HCT116 (cell line): Measurements from ENCODE around the gene ZNF618. TPM values are rescaled to one million over a fixed set of nuclear protein-coding genes. Genes with fewer than 3 reads are reported as not detected.

ENCODE experiments used
- ATAC-seq: fragments of 200-7000 bp; cut with Tn5 transposase; 2 replicates; pipeline ENCODE4 v1.9.1; 2020; ENCODE audit warnings: mild to moderate bottlenecking, moderate library complexity
- BruUV-seq: library from RNA; stranded (reverse); fragments of 400-500 nt; replicated peaks from 2 replicates; lab custom pipeline; 2021; lab: Mats Ljungman, UMichigan
- CTCF ChIA-PET: fragments of 300-600 bp; sonication (Branson Sonifier 250); formaldehyde crosslinking; loops from one replicate; lab custom pipeline; 2021; ENCODE audit warnings: antibody characterized with exemption; lab: Charles Lee
- POLR2A ChIA-PET: fragments of 300-600, 350-600 bp; sonication (Branson Sonifier 250); formaldehyde crosslinking; loops from one replicate; lab custom pipeline; 2021; ENCODE audit warnings: antibody characterized with exemption; lab: Charles Lee
- RAD21 ChIA-PET, 2 experiments: fragments of 300-600 bp; sonication (Branson Sonifier 250); formaldehyde crosslinking; loops; one replicate each; lab custom pipeline; 2023; ENCODE audit warnings: low total read pairs in 2 of 2; ENCODE audit not compliant: uncharacterized antibody in 2 of 2, unreplicated experiment in 2 of 2, low non-redundant PET in 1 of 2; lab: Charles Lee
- DNase-seq: peaks from one replicate; pipeline ENCODE4 v3.0.0-alpha.2; 2010; ENCODE audit warnings: low read depth, low spot score
- H2AFZ ChIP-seq: fragments of 200-600 bp; shearing (Covaris generic), sonication (generic); 2 replicates; pipeline ENCODE4 v1.6.1; 2017; ENCODE audit warnings: low read depth, mixed run types, mixed read lengths, antibody characterized with exemption, low read length; ENCODE audit not compliant: poor library complexity, severe bottlenecking
- H3K27ac ChIP-seq: 2 replicates; pipeline ENCODE4 v1.5.1; 2012; ENCODE audit warnings: low read depth, low read length
- H3K27me3 ChIP-seq: fragments of 200-600 bp; sonication (generic); 2 replicates; pipeline ENCODE4 v1.6.1; 2016; ENCODE audit warnings: mixed run types, low read length, mixed read lengths; ENCODE audit not compliant: insufficient read depth
- H3K36me3 ChIP-seq, 2 experiments: fragments of 200-500 bp in 1 of 2; fragments of 200-600 bp in 1 of 2; sonication (Bioruptor generic) in 1 of 2; sonication (generic) in 1 of 2; 2 replicates each; pipeline versions ENCODE4 v1.5.1 to v1.6.1; 2014 to 2016; ENCODE audit warnings: low read length in 2 of 2, inconsistent platforms in 1 of 2, mixed read lengths in 1 of 2, mixed run types in 1 of 2; ENCODE audit not compliant: insufficient read depth in 2 of 2, control insufficient read depth in 1 of 2
- H3K4me1 ChIP-seq, 2 experiments: fragments of 200-600 bp in 1 of 2; sonication (generic) in 1 of 2; 2 replicates each; pipeline versions ENCODE4 v1.5.1 to v1.6.1; 2012 to 2017; ENCODE audit warnings: low read length in 2 of 2, inconsistent platforms in 1 of 2, mild to moderate bottlenecking in 1 of 2, mixed read lengths in 1 of 2, mixed run types in 1 of 2, moderate library complexity in 1 of 2; ENCODE audit not compliant: insufficient read depth in 2 of 2, control insufficient read depth in 1 of 2
- H3K4me2 ChIP-seq: fragments of 200-600 bp; sonication (generic); 2 replicates; pipeline ENCODE4 v1.6.1; 2017; ENCODE audit warnings: mixed run types, low read length, mixed read lengths
- H3K4me3 ChIP-seq, 2 experiments: fragments of 200-600 bp in 1 of 2; sonication (generic) in 1 of 2; replicated peaks in 1 of 2; 2 replicates each; pipeline ENCODE4 v1.5.1; 2011 to 2016; ENCODE audit warnings: low read length in 2 of 2, control low read depth in 1 of 2, low read depth in 1 of 2, mild to moderate bottlenecking in 1 of 2, mixed read lengths in 1 of 2, mixed run types in 1 of 2
- H3K79me2 ChIP-seq: fragments of 200-600 bp; sonication (generic); 2 replicates; pipeline ENCODE4 v1.6.1; 2017; ENCODE audit warnings: mild to moderate bottlenecking, mixed run types, low read length, moderate library complexity, mixed read lengths; ENCODE audit not compliant: insufficient read depth
- H3K9ac ChIP-seq: fragments of 200-600 bp; sonication (generic); 2 replicates; pipeline ENCODE4 v1.6.1; 2016; ENCODE audit warnings: low read length, mixed read lengths
- H3K9me2 ChIP-seq: fragments of 200-600 bp; sonication (generic), shearing (Covaris generic); 2 replicates; pipeline ENCODE4 v1.6.1; 2017; ENCODE audit warnings: mixed run types, mild to moderate bottlenecking, moderate library complexity; ENCODE audit not compliant: insufficient read depth
- H3K9me3 ChIP-seq, 2 experiments: fragments of 200-500 bp in 1 of 2; fragments of 200-600 bp in 1 of 2; sonication (Bioruptor generic) in 1 of 2; sonication (generic) in 1 of 2; 2 replicates each; pipeline ENCODE4 v1.6.1; 2014 to 2017; ENCODE audit warnings: low read length in 2 of 2, mixed read lengths in 2 of 2, inconsistent platforms in 1 of 2, low read depth in 1 of 2, mild to moderate bottlenecking in 1 of 2, mixed run types in 1 of 2, moderate library complexity in 1 of 2; ENCODE audit not compliant: control insufficient read depth in 1 of 2, insufficient read depth in 1 of 2
- H4K20me1 ChIP-seq: fragments of 200-600 bp; sonication (generic), shearing (Covaris generic); 2 replicates; pipeline ENCODE4 v1.6.1; 2017; ENCODE audit warnings: mixed run types, mild to moderate bottlenecking, moderate library complexity; ENCODE audit not compliant: insufficient read depth
- CEBPB ChIP-seq: IDR thresholded peaks from 2 replicates; pipeline ENCODE4 v1.6.1; 2012; ENCODE audit warnings: low read depth
- EGR1 ChIP-seq: IDR thresholded peaks from 2 replicates; pipeline ENCODE4 v1.6.1; 2012; ENCODE audit warnings: low read depth
- ELF1 ChIP-seq: IDR thresholded peaks from 2 replicates; pipeline ENCODE4 v1.6.1; 2012; ENCODE audit warnings: low read depth, borderline replicate concordance
- EZH2 ChIP-seq: fragments of 200-600 bp; sonication (generic); IDR thresholded peaks from 2 replicates; pipeline ENCODE4 v1.6.1; 2017; ENCODE audit warnings: antibody characterized with exemption, mixed run types
- EZH2phosphoT487 ChIP-seq: fragments of 200-600 bp; IDR thresholded peaks from 2 replicates; pipeline ENCODE4 v1.6.1; 2018; ENCODE audit warnings: antibody characterized with exemption, borderline replicate concordance
- FOSL1 ChIP-seq: IDR thresholded peaks from 2 replicates; pipeline ENCODE4 v1.6.1; 2012; ENCODE audit warnings: low read depth
- JUND ChIP-seq: IDR thresholded peaks from 2 replicates; pipeline ENCODE4 v1.6.1; 2012
- POLR2A ChIP-seq: IDR thresholded peaks from 2 replicates; pipeline ENCODE4 v1.7.0; 2011; ENCODE audit warnings: borderline replicate concordance; ENCODE audit not compliant: insufficient read depth, insufficient read length; ENCODE audit errors: extremely low read depth
- POLR2AphosphoS5 ChIP-seq: IDR thresholded peaks from 2 replicates; pipeline ENCODE4 v1.6.1; 2011; ENCODE audit warnings: mild to moderate bottlenecking, low read depth, low read length, moderate library complexity
- RAD21 ChIP-seq: IDR thresholded peaks from 2 replicates; pipeline ENCODE4 v1.6.1; 2012; ENCODE audit warnings: low read depth, mild to moderate bottlenecking
- SIN3A ChIP-seq: IDR thresholded peaks from 2 replicates; pipeline ENCODE4 v1.6.1; 2012; ENCODE audit warnings: low read depth
- TCF7L2 ChIP-seq: IDR thresholded peaks from 2 replicates; pipeline ENCODE4 v1.7.0; 2011; ENCODE audit warnings: borderline replicate concordance, inconsistent platforms; ENCODE audit not compliant: insufficient read depth, insufficient read length; ENCODE audit errors: extremely low read depth
- YY1 ChIP-seq: IDR thresholded peaks from 2 replicates; pipeline ENCODE4 v1.6.1; 2011; ENCODE audit warnings: low read length, low read depth, moderate library complexity, mild to moderate bottlenecking; ENCODE audit not compliant: insufficient replicate concordance; ENCODE audit errors: extremely low read depth
- ZFX ChIP-seq: fragments of 450-650 bp; IDR thresholded peaks from 2 replicates; pipeline ENCODE4 v1.6.1; 2017
- ZNF274 ChIP-seq: fragments of 200-500 bp; sonication (Bioruptor generic); IDR thresholded peaks from 2 replicates; pipeline ENCODE4 v1.6.1; 2014; ENCODE audit warnings: mild to moderate bottlenecking, low read depth, low read length, inconsistent platforms
- intact Hi-C: fragments of 100-400 bp; cut with micrococcal nuclease; formaldehyde crosslinking; loops from 2 replicates; pipeline ENCODE4 v1.10.0; 2022
- total RNA-seq: library from RNA; stranded (reverse); gene quantifications from one replicate; pipeline ENCODE4 v1.2.1, GENCODE V29; 2021; ENCODE audit not compliant: unreplicated experiment
- TF ChIP-seq, protein P1 (sequence below): IDR thresholded peaks from 2 replicates; pipeline ENCODE4 v1.6.1; 2011; ENCODE audit warnings: mild to moderate bottlenecking, low read length, moderate library complexity; ENCODE audit not compliant: insufficient replicate concordance; ENCODE audit errors: extremely low read depth
- TF ChIP-seq, protein P2 (sequence below), 3 experiments: fragments of 200-600 bp in 1 of 3; sonication (generic) in 1 of 3; IDR thresholded peaks in 2 of 3; conservative IDR thresholded peaks in 1 of 3; 2 replicates each; pipeline ENCODE4 v1.5.1; 2012 to 2017; ENCODE audit warnings: low read depth in 2 of 3, low read length in 2 of 3, antibody characterized with exemption in 1 of 3, borderline replicate concordance in 1 of 3, control low read depth in 1 of 3, mild to moderate bottlenecking in 1 of 3, mixed read lengths in 1 of 3, mixed run types in 1 of 3, moderate library complexity in 1 of 3; ENCODE audit not compliant: insufficient read depth in 1 of 3
- TF ChIP-seq, protein P3 (sequence below): IDR thresholded peaks from 2 replicates; pipeline ENCODE4 v1.6.1; 2012
- TF ChIP-seq, protein P4 (sequence below): IDR thresholded peaks from 2 replicates; pipeline ENCODE4 v1.6.1; 2012

The ZNF618 gene
- total RNA-seq, 1 experiment from 2014 or later: 13.5 TPM

DNA sequence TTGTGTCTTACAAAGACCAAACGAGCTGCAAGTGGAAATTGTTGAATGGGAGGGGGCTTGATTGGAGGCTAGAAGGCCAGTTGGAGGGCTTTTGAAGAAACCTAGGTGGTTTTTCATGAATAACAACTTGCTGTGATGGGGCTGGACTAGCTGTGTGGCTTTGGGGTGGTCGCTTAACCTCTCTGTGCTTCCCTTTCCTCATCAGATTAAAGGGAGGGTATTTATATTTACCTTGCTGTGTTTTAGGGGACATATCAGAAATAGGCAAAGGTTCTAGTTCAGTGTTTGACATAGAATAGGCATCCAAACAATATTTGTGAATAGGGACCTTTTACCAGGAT is 74.9 kb downstream of the ZNF618 start:
- DNase-seq (no peak), ATAC-seq (no peak)
- no peaks in the 10 kb centered on the region for H3K9me2 ChIP-seq
- no peak overlapping the region for H3K9ac ChIP-seq
- H3K9me3 ChIP-seq: no peaks in the 10 kb centered on the region
- no peak overlapping the region for H3K4me2 ChIP-seq
- no peak overlapping the region for H2AFZ ChIP-seq
- H3K4me3 ChIP-seq: no peak overlapping the region
- H3K27me3 ChIP-seq: no peaks in the 10 kb centered on the region
- ChIA-PET CTCF (no interaction called here), POLR2A (no interaction called here), RAD21 (no interaction called here)
- no peaks in the 10 kb centered on the region for H3K79me2 ChIP-seq
- intact Hi-C loops: no loop called here
- H4K20me1 ChIP-seq: no peaks in the 10 kb centered on the region
- no peaks in the 10 kb centered on the region for H3K36me3 ChIP-seq
- TF ChIP-seq CEBPB (no peak), EZH2phosphoT487 (no peak), FOSL1 (no peak), ELF1 (no peak), EGR1 (no peak), JUND (no peak), SIN3A (no peak), RAD21 (no peak), EZH2 (no peak), TCF7L2 (no peak), POLR2A (no peak), YY1 (no peak), ZFX (no peak), ZNF274 (no peak), POLR2AphosphoS5 (no peak)
- TF ChIP-seq, protein P1, sequence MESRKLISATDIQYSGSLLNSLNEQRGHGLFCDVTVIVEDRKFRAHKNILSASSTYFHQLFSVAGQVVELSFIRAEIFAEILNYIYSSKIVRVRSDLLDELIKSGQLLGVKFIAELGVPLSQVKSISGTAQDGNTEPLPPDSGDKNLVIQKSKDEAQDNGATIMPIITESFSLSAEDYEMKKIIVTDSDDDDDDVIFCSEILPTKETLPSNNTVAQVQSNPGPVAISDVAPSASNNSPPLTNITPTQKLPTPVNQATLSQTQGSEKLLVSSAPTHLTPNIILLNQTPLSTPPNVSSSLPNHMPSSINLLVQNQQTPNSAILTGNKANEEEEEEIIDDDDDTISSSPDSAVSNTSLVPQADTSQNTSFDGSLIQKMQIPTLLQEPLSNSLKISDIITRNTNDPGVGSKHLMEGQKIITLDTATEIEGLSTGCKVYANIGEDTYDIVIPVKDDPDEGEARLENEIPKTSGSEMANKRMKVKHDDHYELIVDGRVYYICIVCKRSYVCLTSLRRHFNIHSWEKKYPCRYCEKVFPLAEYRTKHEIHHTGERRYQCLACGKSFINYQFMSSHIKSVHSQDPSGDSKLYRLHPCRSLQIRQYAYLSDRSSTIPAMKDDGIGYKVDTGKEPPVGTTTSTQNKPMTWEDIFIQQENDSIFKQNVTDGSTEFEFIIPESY: no peak
- TF ChIP-seq, protein P2, sequence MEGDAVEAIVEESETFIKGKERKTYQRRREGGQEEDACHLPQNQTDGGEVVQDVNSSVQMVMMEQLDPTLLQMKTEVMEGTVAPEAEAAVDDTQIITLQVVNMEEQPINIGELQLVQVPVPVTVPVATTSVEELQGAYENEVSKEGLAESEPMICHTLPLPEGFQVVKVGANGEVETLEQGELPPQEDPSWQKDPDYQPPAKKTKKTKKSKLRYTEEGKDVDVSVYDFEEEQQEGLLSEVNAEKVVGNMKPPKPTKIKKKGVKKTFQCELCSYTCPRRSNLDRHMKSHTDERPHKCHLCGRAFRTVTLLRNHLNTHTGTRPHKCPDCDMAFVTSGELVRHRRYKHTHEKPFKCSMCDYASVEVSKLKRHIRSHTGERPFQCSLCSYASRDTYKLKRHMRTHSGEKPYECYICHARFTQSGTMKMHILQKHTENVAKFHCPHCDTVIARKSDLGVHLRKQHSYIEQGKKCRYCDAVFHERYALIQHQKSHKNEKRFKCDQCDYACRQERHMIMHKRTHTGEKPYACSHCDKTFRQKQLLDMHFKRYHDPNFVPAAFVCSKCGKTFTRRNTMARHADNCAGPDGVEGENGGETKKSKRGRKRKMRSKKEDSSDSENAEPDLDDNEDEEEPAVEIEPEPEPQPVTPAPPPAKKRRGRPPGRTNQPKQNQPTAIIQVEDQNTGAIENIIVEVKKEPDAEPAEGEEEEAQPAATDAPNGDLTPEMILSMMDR (IDR thresholded peaks at IDR 0.05 in 2 of 3, conservative IDR thresholded peaks at IDR 0.05 in 1 of 3; ENCODE audit: borderline replicate concordance in 1 of 3, insufficient read depth in 1 of 3, low read depth in 2 of 3, low read length in 2 of 3): no peak
- TF ChIP-seq, protein P3, sequence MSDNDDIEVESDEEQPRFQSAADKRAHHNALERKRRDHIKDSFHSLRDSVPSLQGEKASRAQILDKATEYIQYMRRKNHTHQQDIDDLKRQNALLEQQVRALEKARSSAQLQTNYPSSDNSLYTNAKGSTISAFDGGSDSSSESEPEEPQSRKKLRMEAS: no peak
- TF ChIP-seq, protein P4, sequence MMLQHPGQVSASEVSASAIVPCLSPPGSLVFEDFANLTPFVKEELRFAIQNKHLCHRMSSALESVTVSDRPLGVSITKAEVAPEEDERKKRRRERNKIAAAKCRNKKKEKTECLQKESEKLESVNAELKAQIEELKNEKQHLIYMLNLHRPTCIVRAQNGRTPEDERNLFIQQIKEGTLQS: no peak
- no peaks in the 10 kb centered on the region for H3K4me1 ChIP-seq
- H3K27ac ChIP-seq: no peak overlapping the region
- no TSS peak for BruUV-seq
